Sigmoid colon (tissue), 4 donors: Measurements from ENCODE around the gene TIMM10.

Experiments used
- CTCF ChIP-seq, 4 experiments: fragments of 450-650 bp in 3 of 4; fragments of 200-600 bp in 1 of 4; IDR thresholded peaks; one replicate each; pipeline ENCODE4 v1.5.1; 2016 to 2019; ENCODE audit warnings: antibody characterized with exemption in 4 of 4, mild to moderate bottlenecking in 3 of 4, moderate library complexity in 2 of 4
- EP300 ChIP-seq, 4 donors: sonication (generic); formaldehyde crosslinking; IDR thresholded peaks; one replicate each; pipeline ENCODE4 v1.6.1; 2017; ENCODE audit warnings: antibody characterized with exemption in 4 of 4
- POLR2A ChIP-seq, 2 donors: fragments of 450-650 bp; IDR thresholded peaks; one replicate each; pipeline ENCODE4 v1.6.1; 2016; ENCODE audit warnings: antibody characterized with exemption in 2 of 2, mild to moderate bottlenecking in 2 of 2, moderate library complexity in 2 of 2
- POLR2AphosphoS5 ChIP-seq, 4 donors: sonication (generic); formaldehyde crosslinking; IDR thresholded peaks; one replicate each; pipeline ENCODE4 v1.6.1; 2017; ENCODE audit warnings: antibody characterized with exemption in 4 of 4

- no peak for TF ChIP-seq POLR2AphosphoS5 (IDR thresholded peaks at IDR 0.05)
- no peak for TF ChIP-seq CTCF (IDR thresholded peaks at IDR 0.05)
- TF ChIP-seq POLR2A (IDR thresholded peaks at IDR 0.05): no peak
- TF ChIP-seq EP300 (IDR thresholded peaks at IDR 0.05): no peak
These were observed 32.0 kb downstream of the TIMM10 start for GRCh38 chr11:57498540-57498939.
